Measurements from ENCODE around the gene ADAMTSL2. TPM values are rescaled to one million over a fixed set of nuclear protein-coding genes. Genes with fewer than 3 reads are reported as not detected.

Gene ADAMTSL2
- 18.0 TPM for total RNA-seq

DNA sequence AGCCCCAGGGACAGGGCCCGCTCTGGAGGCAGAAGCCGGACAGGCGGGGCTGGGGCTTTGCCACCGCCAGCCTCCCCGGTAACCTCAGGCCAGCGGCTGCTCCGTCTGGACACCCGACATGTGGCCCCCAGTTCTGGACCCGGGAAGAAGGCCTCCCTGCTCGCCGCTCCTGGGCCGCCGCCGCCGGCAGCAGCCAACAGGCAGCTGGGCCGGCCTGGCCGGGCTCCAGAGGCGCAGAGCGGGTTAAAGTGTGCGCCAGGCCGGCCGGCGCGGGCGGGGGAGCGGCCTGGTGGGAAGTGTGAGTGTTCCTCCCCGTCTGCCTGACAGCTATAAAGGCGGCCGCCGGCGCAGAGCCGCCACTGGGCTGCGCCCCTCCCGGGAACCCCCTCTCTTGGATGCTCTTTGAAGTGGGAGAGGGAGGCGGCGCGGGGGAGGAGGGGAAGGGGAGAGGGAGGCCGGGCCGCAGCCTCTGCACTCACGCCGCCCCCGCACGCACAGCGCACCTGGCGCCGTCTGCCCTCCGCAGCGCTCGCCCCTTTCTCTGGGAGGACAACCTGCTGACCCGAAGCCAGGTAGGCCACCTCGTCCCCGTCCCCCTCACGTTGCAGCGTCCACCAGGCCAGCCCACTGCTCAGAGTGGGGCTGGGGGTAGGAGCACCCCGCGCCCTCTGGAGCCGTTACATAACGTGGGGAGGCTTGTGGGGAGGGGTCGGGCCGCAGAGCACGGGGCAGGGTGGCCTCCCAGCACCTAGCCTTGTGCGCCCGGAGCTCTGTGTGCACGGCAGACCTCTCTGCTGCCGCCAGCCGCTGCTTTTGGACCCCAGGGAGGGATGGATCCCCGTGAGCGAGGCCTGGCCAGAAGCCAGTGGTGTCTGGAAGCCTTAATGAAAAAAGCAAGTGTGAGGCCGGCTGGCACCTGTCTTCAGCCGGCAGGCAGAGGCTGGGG lies at the start of gene ADAMTSL2:
ADAMTSL2 (plus strand) TSS at position 359 of the 946 bp plus-strand sequence. CDS start 2,009 bp downstream, outside the sequence.
- ATAC-seq (peak; percentile 71), DNase-seq (ENCODE audit: low spot score) (peak; percentile 74)

DNA sequence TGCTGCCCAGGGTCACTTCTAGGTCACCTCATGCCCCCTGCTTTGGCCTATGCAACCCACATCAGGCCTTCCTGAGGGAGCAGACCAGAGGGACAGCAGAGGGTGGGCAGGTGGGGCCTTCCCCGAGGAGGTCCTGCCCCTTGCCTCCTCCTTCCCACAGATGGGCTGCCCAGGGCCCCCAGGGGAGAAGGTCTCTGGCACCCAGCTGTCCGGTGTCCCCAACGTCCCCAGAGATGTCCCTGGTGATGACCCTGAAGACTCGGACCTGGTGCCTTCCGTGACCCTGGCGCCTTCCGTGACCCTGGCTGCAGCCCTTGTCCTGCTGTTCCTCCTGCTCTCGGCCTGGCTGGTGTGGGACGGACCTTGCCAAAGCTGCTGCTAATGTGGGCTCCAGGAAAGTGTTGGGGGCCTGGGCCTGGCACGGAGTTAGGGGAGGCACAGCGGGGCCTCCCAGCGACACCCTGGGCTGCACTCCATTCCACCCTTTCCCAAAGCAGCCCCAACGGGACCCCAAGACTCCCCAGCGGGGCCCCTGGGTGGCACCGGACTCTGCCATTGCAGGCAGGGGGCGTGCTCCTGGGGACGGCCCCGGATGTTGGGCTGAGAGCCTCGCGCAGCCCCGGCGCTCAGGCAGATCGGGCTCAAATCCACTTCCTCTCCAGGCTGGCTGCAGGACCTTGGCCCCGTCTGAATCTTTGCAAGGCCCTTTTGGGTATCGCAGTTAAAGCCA lies 48.8 kb upstream of the ADAMTSL2 start:
- peak; percentile 5 for ATAC-seq
- DNase-seq (ENCODE audit: low spot score), result no peak

DNA sequence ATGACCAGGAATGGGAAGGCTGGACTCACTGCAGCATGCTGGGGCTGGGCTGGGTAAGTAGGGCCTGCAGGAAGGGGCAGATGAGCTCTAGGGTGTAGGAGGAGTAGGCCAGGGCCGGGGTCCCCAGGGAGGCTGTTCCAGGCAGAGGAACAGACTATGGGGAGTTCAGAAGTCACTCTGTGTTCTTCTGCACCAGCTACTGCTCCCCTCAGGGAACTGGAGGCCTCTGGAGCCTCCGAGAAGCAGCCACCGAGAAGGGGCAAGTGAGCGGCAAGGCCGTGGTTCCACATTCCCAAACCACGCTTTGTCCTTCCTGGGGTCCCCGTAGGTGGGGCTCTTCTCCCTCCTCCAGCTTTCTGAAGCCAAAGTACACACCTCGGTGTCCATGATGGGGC lies 47.2 kb upstream of the ADAMTSL2 start:
- no peak for ATAC-seq
- no peak for DNase-seq (ENCODE audit: low spot score)

DNA sequence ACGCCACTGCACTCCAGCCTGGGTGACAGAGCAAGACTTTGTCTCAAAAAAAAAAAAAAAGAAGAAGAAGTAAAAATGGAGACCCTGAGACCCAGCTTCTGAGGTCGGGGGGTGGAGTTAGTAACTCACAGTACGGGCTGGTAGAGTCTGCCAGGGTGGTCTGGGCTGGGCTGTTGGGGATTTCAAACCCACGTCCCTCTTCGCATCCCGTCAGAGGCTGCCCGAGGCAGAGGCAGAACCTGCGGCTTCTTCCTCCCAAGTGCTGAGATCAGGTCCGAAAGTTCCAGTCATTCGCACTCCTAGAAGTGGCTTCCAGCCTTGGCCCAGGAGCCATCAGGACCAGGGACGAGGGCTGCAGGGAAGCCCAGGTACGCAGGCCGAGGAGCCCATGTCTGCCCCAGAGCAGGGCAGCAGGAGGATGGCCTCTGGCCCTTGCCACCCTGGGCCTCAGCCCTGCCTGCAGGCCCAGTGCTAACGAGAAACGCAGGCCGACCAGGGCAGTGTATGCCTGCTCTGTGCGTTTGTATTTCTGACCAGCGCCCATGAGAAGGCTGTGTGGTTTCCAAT lies 45.7 kb upstream of the ADAMTSL2 start:
- ATAC-seq (no peak), DNase-seq (ENCODE audit: low spot score) (no peak)

DNA sequence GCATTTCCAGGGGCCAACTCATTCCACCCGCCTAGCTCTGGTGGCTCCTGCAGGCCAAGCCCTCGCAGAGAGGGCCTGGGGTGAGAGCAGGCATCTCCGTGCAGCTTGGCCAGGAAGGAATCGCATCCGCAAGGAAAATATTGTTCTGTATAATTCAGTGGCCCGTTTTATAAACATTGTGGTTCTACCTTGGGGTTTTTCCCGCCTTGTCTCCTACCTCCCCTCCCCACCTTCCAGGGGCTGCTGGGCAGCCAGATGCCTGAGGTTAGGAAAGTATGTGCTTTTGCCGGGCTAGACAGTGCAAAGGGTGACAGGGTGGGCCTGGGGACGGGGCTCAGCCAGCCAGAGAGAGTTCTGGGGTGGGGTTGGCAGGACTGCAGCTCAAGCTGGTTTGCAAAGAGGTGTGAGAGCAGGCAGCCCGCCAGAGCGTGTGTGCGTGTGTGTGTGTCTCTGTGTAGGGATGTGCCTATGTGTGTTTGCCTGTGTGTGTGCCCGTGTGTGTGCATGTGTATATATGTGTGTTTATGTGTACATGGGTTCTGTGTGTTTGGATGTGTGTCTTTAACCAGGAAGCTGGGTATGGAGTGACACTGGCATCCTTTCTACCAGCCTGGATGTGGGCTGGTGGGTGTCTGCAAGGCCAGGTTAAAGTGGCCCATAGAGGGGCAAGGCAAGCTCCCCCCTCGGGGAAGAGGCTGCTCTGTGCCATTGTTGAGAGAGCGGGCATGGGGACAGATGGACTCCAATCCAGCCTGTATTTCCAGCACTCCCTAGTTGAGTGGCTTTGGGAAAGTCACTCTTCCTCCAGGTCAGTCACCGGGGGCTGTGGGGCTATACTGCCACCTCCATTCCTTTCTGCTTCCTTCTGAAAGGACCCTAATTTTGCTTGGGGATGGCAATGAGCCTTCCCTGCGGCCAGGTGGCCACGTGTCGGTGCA lies 45.0 kb upstream of the ADAMTSL2 start:
- no peak for ATAC-seq
- DNase-seq (ENCODE audit: low spot score), result no peak

DNA sequence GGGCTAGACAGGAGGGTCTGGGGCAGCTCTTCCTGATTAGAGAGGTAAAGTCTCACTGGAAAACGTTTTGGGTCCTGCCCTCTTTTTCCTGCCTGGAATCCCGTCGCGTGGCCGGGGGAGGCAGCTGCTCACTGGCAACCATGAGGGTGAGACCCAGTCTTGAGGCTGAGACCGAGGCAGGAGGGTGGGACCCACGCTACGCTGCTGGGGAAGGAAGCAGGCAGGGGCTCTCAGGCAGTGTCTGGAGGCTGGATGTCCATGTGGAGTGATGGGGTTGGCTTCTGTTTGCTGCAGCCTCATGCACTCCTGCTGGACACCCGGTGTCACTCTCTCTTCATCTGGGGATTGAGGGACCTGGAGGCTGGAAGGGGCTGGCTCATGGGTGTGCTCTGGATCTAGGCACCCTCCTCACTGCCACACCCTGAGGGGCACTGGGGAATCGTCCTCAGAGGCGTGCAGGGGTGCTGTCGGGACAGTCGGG lies 44.3 kb upstream of the ADAMTSL2 start:
- ATAC-seq (no peak), DNase-seq (ENCODE audit: low spot score) (no peak)

DNA sequence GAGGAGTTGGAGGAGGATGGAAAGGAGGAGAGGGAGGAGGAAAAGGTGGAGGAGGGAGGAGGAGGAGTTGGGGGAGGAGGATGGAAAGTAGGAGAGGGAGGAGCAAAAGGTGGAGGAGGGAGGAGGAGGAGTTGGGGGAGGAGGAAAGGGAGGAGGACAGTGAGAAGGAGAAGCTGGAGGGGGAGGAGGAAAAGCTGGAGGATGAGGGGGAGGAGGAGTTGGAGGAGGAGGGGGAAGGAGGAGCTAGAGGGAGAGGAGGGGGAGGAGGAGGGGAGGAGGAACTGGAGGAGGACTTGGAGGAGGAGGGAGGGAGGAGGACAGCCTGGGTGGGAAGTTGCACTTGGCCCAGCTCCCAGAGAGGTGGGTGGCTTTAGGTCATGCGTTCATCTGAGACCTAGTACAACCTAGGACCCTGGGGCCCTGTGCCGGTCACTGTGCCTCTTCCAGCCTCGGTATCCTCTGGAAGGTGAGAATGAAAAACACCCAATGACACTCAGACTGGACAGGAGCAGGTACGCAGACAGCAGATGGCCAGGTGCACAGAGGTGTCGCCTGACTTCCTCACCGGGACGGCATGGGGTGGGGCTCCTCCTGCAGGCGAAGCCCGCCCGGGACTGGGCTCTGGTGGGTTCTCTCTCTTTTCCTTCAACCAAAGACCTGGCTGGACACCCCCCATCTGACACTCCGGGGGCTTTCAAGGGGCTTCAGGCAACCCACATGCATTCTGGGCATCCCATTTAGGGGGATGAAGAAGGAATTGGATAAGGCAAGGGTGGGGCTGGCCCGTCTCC lies 43.4 kb upstream of the ADAMTSL2 start:
- ATAC-seq (no peak), DNase-seq (ENCODE audit: low spot score) (no peak)

DNA sequence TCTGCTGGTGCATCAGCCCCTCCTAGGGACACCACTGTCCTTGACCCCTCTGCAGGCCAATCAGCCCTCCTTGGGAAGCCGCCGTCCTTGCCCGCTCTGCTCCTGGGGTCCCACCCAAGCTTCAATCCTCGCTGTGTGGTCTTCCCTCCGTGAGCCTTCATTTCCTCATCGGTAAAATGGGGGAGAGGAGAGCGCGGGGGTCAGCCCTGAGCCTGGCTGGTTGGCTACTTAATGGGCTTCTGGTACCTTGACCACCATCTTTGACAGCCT lies 42.9 kb upstream of the ADAMTSL2 start:
- ATAC-seq, result no peak
- no peak for DNase-seq (ENCODE audit: low spot score)

DNA sequence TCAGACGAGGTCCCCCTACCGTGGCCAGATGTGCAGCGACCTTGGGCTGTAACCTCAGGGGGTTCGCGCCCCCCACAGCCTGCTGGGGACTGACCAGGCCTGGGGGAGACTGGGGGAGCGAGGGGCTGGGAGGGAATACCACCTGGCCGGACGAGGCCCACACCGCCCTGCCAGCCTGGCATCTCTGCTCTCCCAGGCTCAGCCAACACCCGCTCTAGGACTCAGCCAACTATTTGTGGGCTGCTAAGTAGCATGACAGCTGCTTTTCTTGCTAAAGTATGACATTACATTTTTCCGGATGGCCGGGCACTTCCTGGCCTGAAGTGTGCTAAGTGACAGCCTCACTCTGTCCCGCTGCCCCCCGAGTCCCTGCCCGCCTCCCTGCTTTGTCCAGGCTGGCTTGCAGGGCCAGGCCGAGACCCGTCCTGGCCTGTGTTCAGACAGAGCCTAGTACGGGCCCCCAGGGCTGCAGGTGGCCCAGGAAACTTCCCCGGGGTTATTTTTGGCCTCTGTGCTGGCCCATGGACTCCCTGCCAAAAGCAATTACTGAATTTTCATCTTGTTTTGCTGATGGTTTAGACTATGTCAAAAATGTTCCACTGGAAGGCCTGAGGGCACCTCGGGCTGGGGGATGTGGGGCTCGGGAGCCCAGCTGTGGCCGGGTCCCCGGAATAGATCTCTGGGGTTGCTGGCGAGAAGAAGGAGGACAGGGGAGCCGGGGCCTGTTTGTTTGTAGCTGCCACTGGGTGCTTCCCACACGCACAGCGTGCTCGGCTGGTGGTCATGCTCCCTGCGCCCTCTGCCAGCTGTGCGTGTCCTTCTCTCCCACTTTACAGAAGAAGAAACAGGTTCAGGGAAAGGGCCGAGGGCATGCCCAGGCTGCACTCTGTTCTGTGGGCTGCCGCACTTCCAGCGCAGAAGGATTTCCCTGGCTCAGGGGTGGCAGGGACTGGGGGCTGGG lies 42.2 kb upstream of the ADAMTSL2 start:
- DNase-seq (ENCODE audit: low spot score), result no peak
- ATAC-seq, result no peak

DNA sequence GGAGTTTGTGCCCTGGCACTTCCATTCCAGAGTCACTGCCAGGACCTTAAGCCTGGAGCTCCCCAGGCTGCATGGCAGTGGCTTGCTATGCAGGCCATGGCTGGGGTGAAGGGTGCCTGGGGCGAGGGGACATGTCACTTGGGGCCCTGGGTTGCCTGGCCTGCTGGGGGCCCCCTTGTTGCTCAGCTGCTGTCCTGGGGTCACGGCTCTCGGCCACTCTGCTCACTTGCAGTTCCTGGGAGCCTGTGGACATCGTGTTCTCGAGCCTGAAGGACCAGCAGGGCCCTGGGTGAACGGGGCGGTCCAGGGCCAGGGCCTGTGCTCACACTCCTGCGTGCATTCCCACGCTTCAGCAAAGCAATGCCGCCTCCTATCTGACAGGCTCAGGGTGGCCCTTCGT lies 41.1 kb upstream of the ADAMTSL2 start:
- ATAC-seq (peak; percentile 15), DNase-seq (ENCODE audit: low spot score) (no peak)

DNA sequence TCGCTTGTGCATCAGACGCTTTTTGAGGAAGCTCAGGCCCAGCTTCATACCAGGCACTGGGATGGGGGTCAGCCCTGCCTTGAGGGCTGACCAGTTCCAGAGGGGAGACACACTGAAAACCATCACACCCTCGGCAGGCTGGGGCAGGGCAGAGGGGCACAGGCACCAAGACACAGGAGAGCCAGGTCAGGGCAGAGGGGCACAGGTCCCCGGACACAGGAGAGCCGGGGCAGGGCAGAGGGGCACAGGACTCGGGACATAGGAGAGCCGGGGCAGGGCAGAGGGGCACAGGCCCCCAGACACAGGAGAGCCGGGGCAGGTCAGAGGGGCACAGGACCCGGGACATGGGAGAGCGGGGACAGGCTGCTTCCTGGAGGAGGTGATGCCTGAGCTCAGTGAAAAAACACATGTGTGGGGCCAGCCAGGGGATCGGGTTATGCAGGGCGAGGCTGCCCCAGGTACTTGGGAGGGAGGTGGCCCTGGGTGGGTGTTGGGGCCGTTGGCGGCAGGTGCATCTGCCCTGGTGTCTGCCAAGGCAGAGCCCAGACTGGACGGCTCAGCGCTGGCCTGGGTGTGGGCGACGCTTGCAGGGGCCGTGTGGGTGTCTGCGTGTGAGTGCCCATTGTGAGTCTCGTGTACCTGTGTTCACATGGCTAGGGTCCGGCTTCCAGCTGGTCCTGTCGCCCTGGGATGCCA lies 40.5 kb upstream of the ADAMTSL2 start:
- no peak for DNase-seq (ENCODE audit: low spot score)
- no peak for ATAC-seq

DNA sequence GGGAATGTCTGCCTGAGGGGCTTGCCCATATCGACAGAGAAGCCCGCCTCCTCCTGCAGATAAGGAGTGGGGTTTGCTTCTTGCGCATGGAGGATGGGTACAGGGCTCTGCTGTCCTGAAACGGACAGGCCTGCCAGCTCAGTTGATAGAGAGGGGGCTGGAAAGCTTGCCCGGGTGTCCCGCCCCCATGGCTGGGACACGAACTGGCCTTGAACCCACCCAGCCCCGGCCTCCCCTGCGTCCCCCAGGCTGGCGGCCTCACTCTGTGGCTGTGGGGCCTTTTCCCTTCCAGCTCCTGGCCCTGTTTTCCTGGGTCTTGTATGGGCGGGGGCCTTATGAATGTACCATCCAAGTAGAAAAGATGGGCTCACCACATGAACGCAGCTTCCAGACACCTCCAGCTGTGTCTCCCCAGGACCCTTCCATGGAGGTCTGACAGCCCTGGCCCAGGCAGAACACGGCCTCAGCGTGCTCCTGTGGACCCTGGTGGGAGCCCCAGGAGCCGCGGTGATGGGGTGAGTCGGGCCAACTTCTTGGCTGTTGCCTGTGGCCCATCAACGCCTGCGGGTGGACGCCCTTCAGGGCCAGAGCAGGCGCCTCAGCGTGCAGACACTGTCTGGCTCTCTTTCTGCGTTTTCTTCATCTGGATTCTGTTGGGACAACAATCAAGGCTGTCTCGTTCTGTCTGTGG lies 39.7 kb upstream of the ADAMTSL2 start:
- no peak for DNase-seq (ENCODE audit: low spot score)
- ATAC-seq, result no peak

DNA sequence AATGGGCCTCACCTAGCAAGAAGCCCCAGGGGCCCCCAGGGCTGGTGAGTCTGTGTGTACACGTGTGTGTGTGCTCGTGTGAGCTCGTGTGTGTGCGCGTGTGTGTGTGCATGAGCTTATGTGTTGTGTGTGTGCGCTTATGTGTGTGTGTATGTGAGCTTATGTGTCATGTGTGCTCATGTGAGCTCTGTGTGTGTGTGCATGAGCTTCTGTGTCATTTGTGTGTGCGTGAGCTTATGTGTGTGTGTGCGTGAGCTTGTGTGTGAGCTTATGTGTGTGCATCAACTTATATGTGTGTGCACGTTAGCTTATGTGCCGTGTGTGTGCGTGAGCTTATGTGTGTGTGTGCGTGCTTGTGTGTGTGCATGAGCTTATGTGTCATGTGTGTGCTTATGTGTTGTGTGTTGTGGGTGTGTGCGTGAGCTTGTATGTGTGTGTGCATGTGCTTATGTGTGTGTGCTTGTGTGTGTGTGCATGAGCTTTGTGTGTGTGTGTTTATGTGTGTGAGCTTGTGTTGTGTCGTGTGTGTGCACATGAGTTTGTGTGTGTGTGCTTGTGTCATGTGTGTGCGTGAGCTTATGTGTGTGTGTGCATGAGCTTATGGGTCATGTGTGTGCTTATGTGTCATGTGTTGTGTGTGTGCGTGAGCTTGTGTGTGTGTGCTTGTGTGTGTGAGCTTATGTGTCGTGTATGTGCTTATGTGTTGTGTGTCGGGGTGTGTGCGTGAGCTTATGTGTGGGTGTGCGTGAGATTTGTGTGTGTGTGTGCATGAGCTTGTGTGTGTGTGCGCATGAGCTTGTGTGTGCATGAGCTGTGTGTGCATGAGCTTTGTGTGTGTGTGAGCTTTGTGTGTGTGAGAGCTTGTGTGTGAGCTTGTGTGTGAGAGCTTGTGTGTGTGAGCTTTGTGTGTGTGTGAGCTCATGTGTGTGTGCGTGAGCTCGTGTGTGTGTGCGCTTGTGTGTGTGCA lies 38.9 kb upstream of the ADAMTSL2 start:
- ATAC-seq, result no peak
- no peak for DNase-seq (ENCODE audit: low spot score)

DNA sequence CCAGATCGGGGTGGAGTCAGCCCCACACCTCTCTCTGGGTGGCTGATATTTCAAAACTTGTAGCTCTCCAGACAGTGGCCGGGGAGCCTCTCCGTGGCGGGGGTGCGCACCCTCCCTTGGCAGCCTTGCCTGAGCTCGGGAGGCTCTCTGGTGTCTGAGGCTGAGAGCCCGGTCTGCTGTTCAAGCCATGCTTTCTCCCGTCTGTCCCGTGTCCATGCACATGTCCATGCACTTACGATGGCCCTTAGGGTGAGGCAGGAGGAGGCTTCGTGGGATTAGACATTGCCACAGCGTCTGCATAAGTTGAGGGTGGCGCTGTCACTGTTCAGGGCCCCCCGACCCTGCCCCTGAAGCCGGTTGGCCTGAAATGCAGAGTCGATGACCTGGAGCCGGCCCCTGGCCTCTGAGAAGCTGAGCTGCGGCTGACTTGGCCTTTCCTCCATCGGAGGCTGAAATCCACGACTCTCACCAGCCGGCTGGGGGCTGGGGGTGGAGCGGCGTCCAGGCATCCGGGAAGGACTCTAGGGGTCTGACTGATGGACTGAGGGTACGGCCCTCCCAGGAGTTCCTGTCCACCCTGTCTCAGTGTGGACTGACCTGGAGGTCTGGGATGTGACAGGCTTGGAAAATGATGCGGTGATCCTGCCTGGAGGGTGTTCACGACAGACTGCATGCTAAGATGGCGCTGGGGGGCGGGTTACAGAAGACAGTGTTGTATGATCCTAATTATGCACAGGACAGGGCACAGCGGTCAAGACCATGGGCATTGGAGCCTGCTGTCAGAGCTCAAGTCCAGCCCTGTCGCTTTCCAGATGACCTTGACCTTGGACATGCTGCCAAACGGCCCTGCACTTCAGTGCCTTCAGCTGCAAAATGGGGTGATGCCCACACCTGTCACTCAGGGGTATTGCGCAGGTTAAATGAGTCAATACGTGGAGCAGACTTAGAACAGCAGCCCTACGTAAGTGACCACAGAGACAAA lies 37.4 kb upstream of the ADAMTSL2 start:
- ATAC-seq, result no peak
- DNase-seq (ENCODE audit: low spot score), result no peak
